EH (cell line): ENCODE data around the gene SNX9.

ENCODE experiments used
- DNase-seq: peaks from one replicate; pipeline ENCODE4 v3.0.0-alpha.2; 2015; ENCODE audit warnings: low read depth

SNX9 gene

GRCh38 chr6:157981132-157981394, 158.0 kb downstream of the SNX9 start:
- no peak for DNase-seq

- peak; percentile 91 for DNase-seq
Observed at GRCh38 chr6:157981395-157982101, 158.5 kb downstream of the SNX9 start, which contains the start of gene SYNJ2. Gene SYNJ2, plus strand, starts transcription at chr6:157981863. Its CDS starts 99 bp downstream, at chr6:157981962.

GRCh38 chr6:157982102-157982562, 159.1 kb downstream of the SNX9 start:
- DNase-seq = peak; percentile 56

- peak; percentile 59 for DNase-seq
Observed at GRCh38 chr6:157982563-157983405, 159.7 kb downstream of the SNX9 start.

- peak; percentile 37 for DNase-seq
Observed at GRCh38 chr6:157983406-157984119, 160.5 kb downstream of the SNX9 start.

GRCh38 chr6:157984128-157984527, 161.1 kb downstream of the SNX9 start:
- no peak for DNase-seq

- DNase-seq = no peak
Observed at GRCh38 chr6:157984686-157985225, 161.7 kb downstream of the SNX9 start.

GRCh38 chr6:157985378-157986155, 162.5 kb downstream of the SNX9 start:
- peak; percentile 69 for DNase-seq

GRCh38 chr6:157987788-157988699, 165.0 kb downstream of the SNX9 start:
- DNase-seq = no peak

- no peak for DNase-seq
Observed at GRCh38 chr6:157988700-157989063, 165.6 kb downstream of the SNX9 start.

- peak; percentile 68 for DNase-seq
Observed at GRCh38 chr6:157989541-157990289, 166.7 kb downstream of the SNX9 start.

GRCh38 chr6:157990321-157991066, 167.4 kb downstream of the SNX9 start:
- peak; percentile 27 for DNase-seq

GRCh38 chr6:157991067-157991432, 168.0 kb downstream of the SNX9 start:
- no peak for DNase-seq

GRCh38 chr6:157993076-157993475, 170.0 kb downstream of the SNX9 start:
- no peak for DNase-seq

GRCh38 chr6:157994125-157994795, 171.2 kb downstream of the SNX9 start:
- peak; percentile 46 for DNase-seq
